H1 (cell line): ENCODE measurements around the gene NFATC1.

Experiments used
- BRCA1 ChIP-seq: IDR thresholded peaks from 2 replicates; pipeline ENCODE4 v1.6.1; 2012; ENCODE audit warnings: low read depth, low read length, improper control_type of control experiment
- CTCF ChIP-seq, 3 experiments: IDR thresholded peaks; 1 replicate in 2 of 3; 2 replicates in 1 of 3; pipeline versions ENCODE4 v1.5.1 to v1.6.1; 2011; ENCODE audit warnings: low read length in 3 of 3, mild to moderate bottlenecking in 3 of 3, inconsistent platforms in 2 of 3, low read depth in 1 of 3, moderate library complexity in 1 of 3; ENCODE audit not compliant: insufficient read depth in 1 of 3; ENCODE audit errors: control extremely low read depth in 1 of 3
- EP300 ChIP-seq, 2 experiments: IDR thresholded peaks; 1 replicate in 1 of 2; 2 replicates in 1 of 2; pipeline ENCODE4 v1.6.1; 2011 to 2012; ENCODE audit warnings: low read depth in 2 of 2, low read length in 2 of 2, mild to moderate bottlenecking in 2 of 2, borderline replicate concordance in 1 of 2, inconsistent platforms in 1 of 2, moderate library complexity in 1 of 2
- RAD21 ChIP-seq, 2 experiments: IDR thresholded peaks in 1 of 2; conservative IDR thresholded peaks in 1 of 2; 2 replicates each; pipeline ENCODE4 v1.6.1; 2011; ENCODE audit warnings: low read depth in 2 of 2, low read length in 2 of 2, improper control_type of control experiment in 1 of 2, inconsistent platforms in 1 of 2, mild to moderate bottlenecking in 1 of 2, moderate library complexity in 1 of 2
- TAF1 ChIP-seq: IDR thresholded peaks from 2 replicates; pipeline ENCODE4 v1.6.1; 2011; ENCODE audit warnings: mild to moderate bottlenecking, low read depth, low read length

GRCh38 chr18:79528316-79528695 is 132.6 kb downstream of the NFATC1 start:
- no peak for TF ChIP-seq CTCF (IDR thresholded peaks at IDR 0.05; ENCODE audit: control extremely low read depth in 1 of 3, insufficient read depth in 1 of 3, low read depth in 1 of 3, low read length in 3 of 3)
- TF ChIP-seq EP300 (IDR thresholded peaks at IDR 0.05; ENCODE audit: borderline replicate concordance in 1 of 2, low read depth in 2 of 2, low read length in 2 of 2): no peak
- no peak for TF ChIP-seq RAD21 (IDR thresholded peaks at IDR 0.05 in 1 of 2, conservative IDR thresholded peaks at IDR 0.05 in 1 of 2; ENCODE audit: low read depth in 2 of 2, low read length in 2 of 2)
- no peak for TF ChIP-seq TAF1
- TF ChIP-seq BRCA1: no peak
